ENCODE results near the gene ISM1. TPM values are rescaled to one million over a fixed set of nuclear protein-coding genes. Genes with fewer than 3 reads are reported as not detected.

The ISM1 gene
- total RNA-seq = 0.36 and 0.73 TPM in 2 replicates
- long read RNA-seq = 0 reads

- Mint-ChIP-seq H3K4me1 (ENCODE audit: low read depth) (peaks cover 8% of the 10 kb centered on the region), H3K4me3 (ENCODE audit: low read depth) (peak within 1 kb of the TSS; percentile 78)
Observed at GRCh38 chr20:13220904-13221297, at the start of gene ISM1. ISM1 (plus strand) TSS chr20:13221274; CDS start chr20:13221777, 503 bp downstream.

GRCh38 chr20:13173201-13173600 lies 47.9 kb upstream of the ISM1 start:
- no peak overlapping the region for H3K27ac Mint-ChIP-seq
- peaks cover 25% of the 10 kb centered on the region for H3K9me3 Mint-ChIP-seq (ENCODE audit: low read depth)
- DNase-seq (ENCODE audit: low spot score, unreplicated experiment) = no peak
- TF ChIP-seq CTCF (IDR thresholded peaks at IDR 0.05; ENCODE audit: unreplicated experiment) = no peak
- H3K27me3 Mint-ChIP-seq = no peaks in the 10 kb centered on the region
- H3K36me3 Mint-ChIP-seq (ENCODE audit: insufficient read depth) = peaks cover 6% of the 10 kb centered on the region
- H3K4me1 Mint-ChIP-seq (ENCODE audit: low read depth) = no peaks in the 10 kb centered on the region
- H3K4me3 Mint-ChIP-seq (ENCODE audit: low read depth) = no peak overlapping the region

More at GRCh38 chr20:13220904-13221297, at the start of gene ISM1:
- peak; percentile 26 for DNase-seq (ENCODE audit: low spot score, unreplicated experiment)
- H3K9me3 Mint-ChIP-seq (ENCODE audit: low read depth) = no peaks in the 10 kb centered on the region
- H3K27ac Mint-ChIP-seq = peak within 1 kb of the TSS; percentile 42
- no peak for TF ChIP-seq CTCF (IDR thresholded peaks at IDR 0.05; ENCODE audit: unreplicated experiment)
- no peaks in the 10 kb centered on the region for H3K36me3 Mint-ChIP-seq (ENCODE audit: insufficient read depth)
- peaks cover 79% of the 10 kb centered on the region for H3K27me3 Mint-ChIP-seq

GRCh38 chr20:13174402-13174801 lies 46.7 kb upstream of the ISM1 start:
- H3K27ac Mint-ChIP-seq = no peak overlapping the region
- no peak overlapping the region for H3K4me3 Mint-ChIP-seq (ENCODE audit: low read depth)
- DNase-seq (ENCODE audit: low spot score, unreplicated experiment) = no peak
- H3K9me3 Mint-ChIP-seq (ENCODE audit: low read depth) = peaks cover 17% of the 10 kb centered on the region
- H3K4me1 Mint-ChIP-seq (ENCODE audit: low read depth) = no peaks in the 10 kb centered on the region
- TF ChIP-seq CTCF (IDR thresholded peaks at IDR 0.05; ENCODE audit: unreplicated experiment) = no peak
- H3K27me3 Mint-ChIP-seq = no peaks in the 10 kb centered on the region
- no peaks in the 10 kb centered on the region for H3K36me3 Mint-ChIP-seq (ENCODE audit: insufficient read depth)

GRCh38 chr20:13180986-13181889 lies 39.8 kb upstream of the ISM1 start:
- Mint-ChIP-seq H3K9me3 (ENCODE audit: low read depth) (peaks cover 14% of the 10 kb centered on the region), H3K4me1 (ENCODE audit: low read depth) (no peaks in the 10 kb centered on the region), H3K27ac (no peak overlapping the region), H3K36me3 (ENCODE audit: insufficient read depth) (no peaks in the 10 kb centered on the region), H3K27me3 (no peaks in the 10 kb centered on the region), H3K4me3 (ENCODE audit: low read depth) (no peak overlapping the region)
- no peak for TF ChIP-seq CTCF (IDR thresholded peaks at IDR 0.05; ENCODE audit: unreplicated experiment)
- DNase-seq (ENCODE audit: low spot score, unreplicated experiment) = no peak

- no peak overlapping the region for H3K27ac Mint-ChIP-seq
- no peak overlapping the region for H3K4me3 Mint-ChIP-seq (ENCODE audit: low read depth)
- H3K9me3 Mint-ChIP-seq (ENCODE audit: low read depth) = peaks cover 10% of the 10 kb centered on the region
- H3K36me3 Mint-ChIP-seq (ENCODE audit: insufficient read depth) = no peaks in the 10 kb centered on the region
- H3K4me1 Mint-ChIP-seq (ENCODE audit: low read depth) = no peaks in the 10 kb centered on the region
- peaks cover 4% of the 10 kb centered on the region for H3K27me3 Mint-ChIP-seq
- no peak for TF ChIP-seq CTCF (IDR thresholded peaks at IDR 0.05; ENCODE audit: unreplicated experiment)
- no peak for DNase-seq (ENCODE audit: low spot score, unreplicated experiment)
Observed at GRCh38 chr20:13183005-13183404, 38.1 kb upstream of the ISM1 start.

All from progenitor cell of endocrine pancreas (in vitro differentiated cells).